Measurements from ENCODE around the gene SYNRG. TPM values are rescaled to one million over a fixed set of nuclear protein-coding genes. Genes with fewer than 3 reads are reported as not detected.
"Not testable (repeated sequence)": the region's sequence is repeated elsewhere in the genome, so short reads cannot be mapped to it uniquely, and the experiment has no call there.

Gene SYNRG
- total and polyA plus RNA-seq, 8 donors, result 7.4 to 26.0 (median 17.0) TPM

GRCh38 chr17:37518826-37519225, 90.4 kb downstream of the SYNRG start:
- TF ChIP-seq, protein P1, sequence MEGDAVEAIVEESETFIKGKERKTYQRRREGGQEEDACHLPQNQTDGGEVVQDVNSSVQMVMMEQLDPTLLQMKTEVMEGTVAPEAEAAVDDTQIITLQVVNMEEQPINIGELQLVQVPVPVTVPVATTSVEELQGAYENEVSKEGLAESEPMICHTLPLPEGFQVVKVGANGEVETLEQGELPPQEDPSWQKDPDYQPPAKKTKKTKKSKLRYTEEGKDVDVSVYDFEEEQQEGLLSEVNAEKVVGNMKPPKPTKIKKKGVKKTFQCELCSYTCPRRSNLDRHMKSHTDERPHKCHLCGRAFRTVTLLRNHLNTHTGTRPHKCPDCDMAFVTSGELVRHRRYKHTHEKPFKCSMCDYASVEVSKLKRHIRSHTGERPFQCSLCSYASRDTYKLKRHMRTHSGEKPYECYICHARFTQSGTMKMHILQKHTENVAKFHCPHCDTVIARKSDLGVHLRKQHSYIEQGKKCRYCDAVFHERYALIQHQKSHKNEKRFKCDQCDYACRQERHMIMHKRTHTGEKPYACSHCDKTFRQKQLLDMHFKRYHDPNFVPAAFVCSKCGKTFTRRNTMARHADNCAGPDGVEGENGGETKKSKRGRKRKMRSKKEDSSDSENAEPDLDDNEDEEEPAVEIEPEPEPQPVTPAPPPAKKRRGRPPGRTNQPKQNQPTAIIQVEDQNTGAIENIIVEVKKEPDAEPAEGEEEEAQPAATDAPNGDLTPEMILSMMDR (IDR thresholded peaks at IDR 0.05), result no peak
- WGBS, 2 donors, result 75 to 83% methylated on average over 8 of the region's 8 CpGs
- peak in 1 of 4 donors; percentile 30 for ATAC-seq
- Histone ChIP-seq H3K27me3 (no peaks in the 10 kb centered on the region), H3K27ac (no peak overlapping the region), H3K4me1 (no peaks in the 10 kb centered on the region), H3K9me3 (no peaks in the 10 kb centered on the region), H3K4me3 (no peak overlapping the region), H3K36me3 (peaks cover 0 to 37% (median 15%) of the 10 kb centered on the region in 3 donors)
- intact Hi-C loops (cut with DNase I), result no loop called here
- no peak for DNase-seq
- FAIRE-seq, result no peak

GRCh38 chr17:37517881-37518280, 91.3 kb downstream of the SYNRG start:
- intact Hi-C loops (cut with DNase I), result no loop called here
- FAIRE-seq (no peak), ATAC-seq (no peak), DNase-seq (no peak)
- Histone ChIP-seq H3K27ac (no peak overlapping the region), H3K4me1 (no peaks in the 10 kb centered on the region), H3K9me3 (no peaks in the 10 kb centered on the region), H3K4me3 (no peak overlapping the region), H3K36me3 (peaks cover 0 to 37% (median 15%) of the 10 kb centered on the region in 3 donors), H3K27me3 (no peaks in the 10 kb centered on the region)
- 90 to 95% methylated on average over 4 of the region's 4 CpGs for WGBS, 2 donors
- TF ChIP-seq, protein P1 (IDR thresholded peaks at IDR 0.05), result no peak

DNA sequence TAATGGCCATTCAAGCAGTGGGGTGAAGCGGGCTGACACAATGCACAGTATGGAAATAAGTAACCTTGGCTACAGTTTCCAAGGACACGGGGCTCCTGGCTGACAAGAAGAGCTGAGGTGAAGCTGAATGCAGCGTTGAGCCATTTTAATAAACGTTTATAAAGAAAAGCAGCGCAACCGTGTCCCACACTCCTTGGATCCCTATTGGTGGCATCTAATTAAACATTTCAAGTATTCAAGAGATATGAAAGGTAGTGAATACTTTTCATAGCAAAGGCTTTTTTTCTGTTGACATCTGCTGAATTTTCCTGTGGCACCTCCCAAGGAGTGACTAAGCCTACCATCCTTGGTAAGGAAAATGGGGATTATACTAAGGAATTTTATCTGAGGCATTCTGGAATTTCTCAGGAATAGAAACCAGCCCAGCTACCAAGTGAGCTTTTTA, 93.1 kb downstream of the SYNRG start:
- ATAC-seq (peak in 1 of 4 donors; percentile 33), FAIRE-seq (no peak), DNase-seq (no peak)
- Histone ChIP-seq H3K27me3 (no peaks in the 10 kb centered on the region), H3K9me3 (no peaks in the 10 kb centered on the region), H3K4me3 (no peak overlapping the region), H3K27ac (no peak overlapping the region), H3K36me3 (peaks cover 0 to 38% (median 15%) of the 10 kb centered on the region in 3 donors), H3K4me1 (no peaks in the 10 kb centered on the region)
- TF ChIP-seq, protein P1 (IDR thresholded peaks at IDR 0.05), result no peak
- 59 to 62% methylated on average over 6 of the region's 6 CpGs for WGBS, 2 donors
- intact Hi-C loops (cut with DNase I), result no loop called here

- Histone ChIP-seq H3K9me3 (no peaks in the 10 kb centered on the region), H3K27me3 (no peaks in the 10 kb centered on the region), H3K4me3 (no peak overlapping the region), H3K4me1 (no peaks in the 10 kb centered on the region), H3K36me3 (peaks cover 0 to 25% (median 6%) of the 10 kb centered on the region in 3 donors), H3K27ac (no peak overlapping the region)
- DNase-seq (no peak), FAIRE-seq (no peak), ATAC-seq (peak in 2 of 4 donors; percentile 52 to 65)
- TF ChIP-seq, protein P1 (IDR thresholded peaks at IDR 0.05), result no peak
- WGBS, 2 donors, result 69 to 76% methylated on average over 10 of the region's 10 CpGs
- intact Hi-C loops (cut with DNase I), result no loop called here
Measured at GRCh38 chr17:37513711-37514110, 95.5 kb downstream of the SYNRG start.

- WGBS, 2 donors, result 86 to 87% methylated on average over 24 of the region's 24 CpGs
- H3K4me1 ChIP-seq, result no peaks in the 10 kb centered on the region
- TF ChIP-seq, protein P1 (IDR thresholded peaks at IDR 0.05), result no peak
- FAIRE-seq, result no peak
- no peaks in the 10 kb centered on the region for H3K27me3 ChIP-seq
- no peak for DNase-seq
- H3K27ac ChIP-seq, result no peak overlapping the region
- intact Hi-C loops (cut with DNase I), result no loop called here
- no peak overlapping the region for H3K4me3 ChIP-seq
- no peak for ATAC-seq
- H3K36me3 ChIP-seq, result peaks cover 0 to 13% (median 0%) of the 10 kb centered on the region in 3 donors
- no peaks in the 10 kb centered on the region for H3K9me3 ChIP-seq
Measured at GRCh38 chr17:37512442-37513068, 96.7 kb downstream of the SYNRG start.

DNA sequence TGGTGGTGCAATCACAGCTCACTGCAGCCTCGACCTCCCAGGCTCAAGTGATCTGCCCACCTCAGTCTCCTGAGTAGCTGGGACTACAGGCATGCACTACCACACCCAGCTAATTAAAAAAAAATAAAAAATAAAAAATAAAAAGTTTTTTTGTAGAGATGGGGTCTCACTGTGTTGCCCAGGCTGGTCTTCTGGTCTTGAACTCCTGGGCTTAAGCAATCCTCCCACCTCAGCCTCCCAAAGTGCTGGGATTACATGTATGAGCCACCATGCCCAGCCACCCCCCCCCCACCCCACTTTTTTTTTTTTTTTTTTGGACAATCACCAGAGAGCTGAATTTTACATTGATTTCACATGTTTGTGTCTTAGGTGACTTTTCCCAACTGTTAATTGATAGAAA, 97.6 kb downstream of the SYNRG start:
- intact Hi-C loops (cut with DNase I); H3K4me1 ChIP-seq; H3K27ac ChIP-seq; H3K4me3 ChIP-seq; H3K9me3 ChIP-seq; ATAC-seq; DNase-seq; H3K36me3 ChIP-seq; H3K27me3 ChIP-seq; FAIRE-seq: not testable (repeated sequence)
- 79 to 100% methylated on average over 1 of the region's 1 CpG for WGBS, 2 donors
